CD4-positive, alpha-beta T cell treated with Interleukin-17A for 4 hours (primary cell): Measurements from ENCODE around the gene DGLUCY.
"Not testable (repeated sequence)": the region's sequence is repeated elsewhere in the genome, so short reads cannot be mapped to it uniquely, and the experiment has no call there.

Experiments used
- DNase-seq: peaks from one replicate; pipeline ENCODE4 v3.0.0-alpha.2; 2020; ENCODE audit warnings: mixed read lengths

Gene DGLUCY

DNA sequence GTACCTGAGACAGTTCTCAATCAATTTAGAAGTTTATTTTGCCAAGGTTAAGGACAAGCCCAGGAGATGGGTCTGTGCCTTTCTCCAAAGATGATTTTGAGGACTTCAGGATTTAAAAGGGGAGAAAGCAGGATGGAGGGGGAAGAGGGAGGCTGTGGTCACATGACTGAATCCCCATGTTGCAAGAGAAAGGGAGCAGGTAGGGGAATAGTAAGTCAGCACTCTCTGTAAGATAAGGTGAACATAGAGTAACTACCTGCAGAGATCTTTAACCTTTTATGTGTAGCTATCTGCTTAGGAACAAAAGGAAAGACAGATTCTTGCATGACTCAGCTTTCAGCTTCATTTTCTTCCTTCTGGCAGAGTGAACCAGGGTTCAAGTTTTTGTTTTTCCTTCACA is 25.9 kb downstream of the DGLUCY start:
- DNase-seq = no peak

DNA sequence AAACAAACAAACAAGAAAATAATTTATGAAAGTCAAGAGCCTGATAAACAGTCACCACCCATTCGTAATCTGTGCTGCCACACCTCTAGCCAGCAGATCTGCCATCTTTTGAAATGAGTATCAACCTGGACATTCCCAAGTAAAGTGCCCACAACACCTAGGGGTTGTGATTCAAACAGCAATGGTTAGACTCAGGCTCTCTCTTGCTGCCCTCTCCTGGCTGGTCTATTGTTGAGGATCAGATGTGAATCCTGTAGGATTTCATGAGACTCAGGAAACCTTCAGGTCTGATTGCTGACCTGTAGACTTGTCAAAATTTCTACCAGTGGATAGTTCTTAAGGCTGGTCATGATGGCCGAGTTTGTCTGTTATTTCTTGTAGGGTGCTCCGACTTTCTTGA is 26.8 kb downstream of the DGLUCY start:
- peak; percentile 31 for DNase-seq

DNA sequence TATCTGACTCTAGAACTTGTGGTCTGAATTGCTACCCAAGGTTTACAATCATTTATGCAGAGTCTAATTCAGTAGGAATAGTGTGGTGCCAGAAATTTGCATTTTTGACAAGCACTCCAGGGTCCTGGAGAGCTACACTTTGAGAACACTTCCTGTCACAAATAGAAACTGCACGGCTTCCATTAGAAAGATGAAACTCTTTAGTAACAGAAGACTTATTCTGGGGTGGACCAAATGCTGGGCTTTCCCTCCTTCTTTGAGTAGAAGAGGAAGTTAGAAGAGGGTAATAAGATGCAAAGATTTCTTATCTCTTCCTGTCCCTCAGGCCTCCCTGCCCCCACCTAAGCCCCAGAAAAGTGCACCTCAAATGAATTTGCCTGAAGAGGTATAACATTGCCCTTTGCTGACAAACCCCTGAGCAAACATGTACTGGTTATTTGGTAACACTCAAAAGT is 28.4 kb downstream of the DGLUCY start:
- DNase-seq = peak; percentile 14

DNA sequence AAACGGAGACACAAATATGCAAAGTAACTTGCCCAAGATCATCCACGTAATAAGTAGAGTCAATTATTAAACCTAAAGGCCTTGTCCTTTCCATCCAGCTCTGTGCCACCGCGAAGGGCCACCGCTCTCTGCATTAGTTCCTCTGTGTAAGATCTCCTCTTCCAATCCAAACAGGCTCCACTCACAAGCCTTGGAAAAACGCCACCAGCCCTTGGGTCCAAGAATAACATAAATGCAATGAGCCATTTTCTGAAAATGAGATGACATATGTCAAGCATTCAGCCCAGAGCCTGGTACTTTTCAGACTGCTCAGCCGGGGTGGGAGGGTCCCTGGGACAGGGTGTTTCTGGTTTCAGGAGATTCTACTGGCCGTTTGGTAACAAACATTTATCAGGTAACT is 30.0 kb downstream of the DGLUCY start:
- no peak for DNase-seq

DNA sequence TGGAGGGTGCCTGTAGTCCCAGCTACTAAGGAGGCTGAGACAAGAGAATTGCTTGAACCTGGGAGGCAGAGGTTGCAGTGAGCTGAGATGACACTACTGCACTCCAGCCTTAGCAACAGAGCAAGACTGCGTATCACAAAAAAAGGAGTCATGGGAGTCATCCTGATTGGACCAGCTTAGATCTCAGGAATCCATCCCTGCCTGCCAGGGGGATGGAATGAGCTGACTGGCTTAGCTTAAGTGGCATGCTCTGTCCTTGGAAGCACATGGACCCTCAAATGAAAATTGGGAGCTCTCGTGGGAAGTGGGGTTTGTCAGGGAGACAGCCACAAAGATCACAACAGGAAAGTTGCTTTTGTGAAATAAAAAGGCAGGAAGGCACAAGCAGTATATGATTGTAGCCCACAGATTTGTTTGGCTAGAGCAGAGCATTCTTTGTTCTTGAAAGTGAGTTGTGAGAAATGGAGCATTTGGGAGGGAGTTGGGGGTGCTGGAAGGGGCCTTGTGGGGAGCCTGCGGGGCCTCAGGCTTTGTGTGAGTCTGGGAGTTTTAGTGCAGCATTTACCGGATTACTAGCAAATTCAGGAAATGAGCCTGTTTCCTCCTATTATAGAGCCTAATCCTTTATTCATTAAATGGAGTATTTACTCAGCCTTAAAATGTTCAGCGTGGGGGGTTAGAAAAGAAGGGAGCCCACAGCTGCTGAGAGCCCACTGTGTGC is 30.7 kb downstream of the DGLUCY start:
- DNase-seq = no peak

DNA sequence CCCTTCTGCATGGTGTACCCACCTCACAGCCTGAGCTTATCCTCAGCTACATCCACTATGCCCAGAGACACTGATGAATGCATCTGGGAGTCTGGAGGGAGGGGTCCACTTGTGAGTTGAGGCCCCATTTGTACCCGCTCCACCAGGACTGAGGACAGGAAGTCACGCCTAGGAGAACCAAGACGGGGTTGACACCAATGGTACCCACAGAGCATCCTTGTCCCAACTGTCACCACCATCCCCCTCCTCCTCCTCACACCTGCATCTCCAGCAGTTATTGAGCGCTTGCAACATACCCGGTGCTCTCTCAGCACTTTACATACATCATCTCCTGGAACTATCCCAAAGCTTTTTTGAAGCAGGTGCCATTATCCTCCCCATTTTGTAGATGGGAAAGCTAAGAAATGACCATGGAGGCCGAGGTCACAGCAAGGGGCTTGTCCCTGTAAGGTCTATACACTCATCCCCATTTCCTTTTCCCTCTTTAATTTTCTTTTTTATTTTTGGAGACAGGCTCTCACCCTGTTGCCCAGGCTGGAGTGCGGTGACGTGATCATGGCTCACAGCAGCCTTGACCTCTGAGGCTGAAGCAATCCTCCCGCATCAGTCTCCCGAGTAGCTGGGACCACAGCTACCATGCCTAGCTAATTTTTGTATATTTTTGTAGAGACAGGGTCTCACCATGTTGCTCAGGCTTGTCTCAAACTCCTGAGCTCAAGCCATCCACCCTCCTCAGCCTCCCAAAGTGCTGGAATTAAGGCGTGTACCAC is 31.7 kb downstream of the DGLUCY start:
- DNase-seq = no peak

DNA sequence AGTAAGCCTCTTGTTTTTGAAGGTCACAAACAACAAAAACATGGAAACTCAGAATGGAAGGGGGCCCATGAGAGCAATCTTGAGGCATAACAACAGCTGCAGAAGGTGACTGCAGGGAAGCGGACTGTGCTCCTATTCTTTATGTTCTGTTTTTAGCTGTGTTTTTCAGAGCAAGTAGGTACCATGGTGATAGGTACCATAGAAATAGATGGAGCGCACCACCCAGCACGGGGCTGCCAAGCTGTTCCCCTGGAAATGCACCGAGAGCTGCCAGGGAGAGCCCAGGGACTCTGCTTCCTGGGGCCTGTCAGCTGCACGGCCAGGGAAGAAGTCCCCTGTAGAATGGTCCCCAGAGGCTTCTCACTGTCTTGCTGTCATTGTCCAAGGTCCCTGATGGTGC is 32.8 kb downstream of the DGLUCY start:
- no peak for DNase-seq

DNA sequence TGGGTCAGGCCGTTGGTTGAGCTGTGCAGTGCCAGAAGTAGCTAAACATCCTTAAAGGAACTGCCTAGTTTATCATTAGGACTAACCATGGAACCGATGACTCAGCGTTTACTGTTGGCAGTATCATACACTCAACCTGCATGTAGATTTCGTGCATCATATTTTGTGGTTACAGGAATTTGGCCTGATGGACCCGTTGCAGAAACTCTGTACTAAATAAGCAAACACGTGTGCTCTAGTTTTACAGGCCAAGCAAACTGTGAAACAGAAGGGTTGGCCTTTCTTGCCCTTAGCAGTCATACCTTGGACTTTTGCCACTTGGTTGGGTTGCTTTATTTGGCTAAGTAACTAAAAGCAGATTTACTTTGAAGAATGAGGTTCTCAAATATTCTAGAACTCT is 35.6 kb downstream of the DGLUCY start:
- DNase-seq = no peak

DNA sequence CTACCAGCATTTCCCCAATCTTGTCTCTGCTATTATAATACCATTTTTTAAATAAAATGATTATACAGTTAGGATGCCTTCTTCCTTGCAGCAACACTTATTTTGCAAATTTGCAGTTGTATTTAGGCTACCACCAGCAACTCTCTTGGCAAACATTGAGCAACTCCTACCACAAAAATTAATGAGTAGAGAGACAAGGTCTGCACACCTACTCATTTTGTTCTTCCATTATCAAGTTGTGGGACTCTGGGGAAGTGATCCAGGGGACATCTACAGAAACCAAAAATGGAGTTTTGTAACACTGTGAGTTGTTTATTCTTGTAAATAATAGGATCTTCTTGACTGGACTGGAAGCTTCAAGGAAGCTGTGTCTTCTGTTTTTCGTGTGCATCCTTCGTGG is 38.6 kb downstream of the DGLUCY start:
- DNase-seq = no peak

DNA sequence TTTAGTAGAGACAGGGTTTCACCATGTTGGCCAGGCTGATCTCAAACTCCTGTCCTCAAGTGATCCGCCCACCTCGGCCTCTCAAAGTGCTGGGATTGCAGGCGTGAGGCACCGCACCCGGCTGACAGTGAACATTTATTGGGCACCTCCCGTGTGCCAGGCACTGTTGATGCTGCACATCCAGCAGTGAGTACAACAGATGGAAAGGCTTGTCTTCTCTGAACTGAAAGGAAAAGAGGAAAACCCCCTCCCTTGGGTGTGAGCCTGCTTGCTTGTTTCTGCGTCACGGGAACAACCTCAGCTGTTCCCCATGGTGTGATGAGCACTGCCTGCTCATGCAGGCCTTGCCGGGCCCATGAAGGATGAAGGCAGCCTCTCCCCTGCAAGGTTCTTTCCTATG is 39.5 kb downstream of the DGLUCY start:
- DNase-seq = no peak

DNA sequence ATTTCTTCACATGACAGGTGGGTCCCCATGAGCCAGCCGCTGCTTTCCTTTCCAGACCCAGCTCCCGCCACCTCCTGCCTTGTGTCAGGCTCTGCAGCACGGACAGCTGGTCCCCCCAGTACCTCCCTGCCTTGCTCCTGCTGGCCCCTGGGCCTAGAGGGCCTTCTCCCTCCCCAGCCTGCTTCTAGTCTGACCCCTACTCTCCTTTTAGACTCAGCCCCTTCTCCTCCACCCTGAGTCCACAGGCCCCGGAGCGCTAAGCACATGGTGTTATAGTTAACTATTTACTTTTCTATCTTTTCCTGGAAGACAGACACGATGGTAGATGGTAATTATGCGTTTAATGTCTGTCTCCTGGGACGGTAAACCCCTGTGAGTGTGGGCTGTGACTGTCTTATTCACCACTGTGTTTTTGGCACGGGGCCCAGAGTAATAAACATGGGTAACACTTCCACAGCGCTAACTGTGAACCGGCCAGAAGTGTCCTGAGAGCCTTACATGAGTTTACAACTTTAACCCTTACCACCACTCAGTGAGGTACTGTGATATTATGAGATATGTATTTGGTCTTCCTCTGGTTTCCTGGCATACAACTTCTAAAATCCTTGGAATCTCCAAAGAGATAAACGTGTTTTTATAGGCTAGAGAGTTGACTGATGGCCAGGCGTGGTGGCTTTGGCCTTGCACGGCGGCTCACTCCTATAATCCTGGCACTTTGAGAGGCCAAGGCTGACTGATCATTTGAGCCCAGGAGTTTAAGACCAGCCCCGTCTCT is 41.2 kb downstream of the DGLUCY start:
- DNase-seq = peak; percentile 35

DNA sequence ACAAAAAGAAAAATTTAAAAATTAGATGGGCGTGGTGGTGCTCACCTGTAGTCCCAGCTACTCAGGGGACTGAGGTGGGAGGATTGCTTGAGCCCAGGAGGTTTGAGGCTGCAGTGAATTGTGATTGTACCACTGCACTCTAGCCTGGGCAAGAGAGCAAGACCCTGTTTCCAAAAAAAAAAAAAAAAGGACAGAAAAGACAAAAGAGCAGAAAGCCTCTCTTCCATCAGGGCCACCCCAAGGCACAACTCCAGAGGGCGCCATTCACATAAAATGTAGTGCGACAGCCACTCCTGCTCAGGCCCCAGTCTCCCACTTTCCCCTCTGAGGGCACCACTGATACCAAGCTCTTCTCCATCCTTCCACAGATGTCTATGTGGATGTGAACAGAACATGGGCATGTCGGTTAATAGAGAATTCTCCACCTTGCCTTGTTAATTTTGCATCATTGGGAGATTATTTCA is 41.8 kb downstream of the DGLUCY start:
- no peak for DNase-seq

DNA sequence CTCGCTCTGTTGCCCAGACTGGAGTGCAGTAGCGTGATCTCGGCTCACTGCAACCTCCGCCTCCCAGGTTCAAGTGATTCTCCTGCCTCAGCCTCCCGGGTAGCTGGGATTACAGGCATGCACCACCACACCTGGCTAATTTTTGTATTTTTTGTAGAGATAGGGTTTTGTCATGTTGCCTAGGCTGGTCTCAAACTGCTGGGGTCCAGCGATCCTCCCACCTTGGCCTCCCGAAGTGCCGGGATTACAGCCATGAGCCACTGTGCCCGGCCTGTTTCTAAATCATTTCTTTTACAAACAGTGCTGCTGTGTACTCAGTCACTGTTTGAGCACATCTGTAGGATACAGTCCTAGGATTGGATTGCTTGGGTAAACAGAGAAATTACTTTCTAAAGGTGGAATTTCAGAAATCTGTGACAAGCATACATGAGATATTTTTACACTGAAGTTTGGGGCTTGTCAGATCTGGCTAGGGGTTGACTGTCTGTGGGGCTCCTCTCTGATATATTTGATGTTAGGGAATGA is 42.3 kb downstream of the DGLUCY start:
- DNase-seq = not testable (repeated sequence)

DNA sequence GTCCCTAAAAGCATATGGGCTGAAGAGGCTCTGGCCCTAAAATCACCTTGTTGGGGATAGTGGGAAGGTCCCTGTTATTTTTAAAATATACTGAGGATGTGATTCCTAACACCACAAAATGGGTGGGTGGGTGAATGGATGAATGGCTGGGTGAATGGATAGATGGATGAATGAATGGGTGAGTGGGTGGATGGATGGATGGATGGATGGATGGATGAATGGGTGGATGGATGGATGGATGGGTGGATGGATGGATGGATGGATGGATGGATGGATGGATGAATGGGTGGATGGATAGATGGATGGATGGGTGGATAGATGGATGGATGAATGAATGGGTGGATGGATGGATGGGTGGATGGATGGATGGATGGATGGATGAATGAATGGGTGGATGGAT is 43.0 kb downstream of the DGLUCY start:
- DNase-seq = not testable (repeated sequence)

DNA sequence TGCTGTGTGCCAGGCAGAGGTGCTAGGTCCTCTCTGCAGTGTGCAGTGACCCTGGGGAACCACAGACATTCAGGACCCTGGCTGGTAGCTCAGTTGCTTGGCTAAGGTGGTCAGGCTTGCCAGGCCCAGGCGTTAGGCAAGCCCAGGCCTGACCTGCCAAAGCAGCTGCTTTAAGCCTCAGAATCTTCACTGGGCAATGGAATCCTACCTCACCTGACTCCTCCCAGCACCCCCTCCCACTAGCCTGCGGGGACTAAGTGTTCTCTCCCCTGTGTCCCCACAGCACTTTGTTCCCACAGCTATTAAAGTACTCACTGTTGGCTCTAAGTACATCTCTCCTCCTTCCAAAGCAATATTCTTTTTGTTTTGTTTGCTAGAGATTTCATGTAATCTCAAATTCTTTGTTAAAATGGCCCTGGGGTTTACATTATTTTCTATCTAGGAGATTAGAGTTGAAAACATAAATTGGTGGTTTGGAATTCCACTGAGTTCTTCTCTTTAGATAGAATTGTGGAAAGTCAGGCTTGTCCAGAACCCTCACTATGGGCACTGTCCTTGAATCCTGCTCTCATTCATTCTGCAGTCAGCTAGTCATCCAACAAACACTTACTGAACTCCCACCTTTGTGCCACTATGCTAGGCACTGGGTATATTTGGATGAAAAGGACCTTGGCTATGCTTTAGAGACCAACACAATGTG is 44.4 kb downstream of the DGLUCY start:
- DNase-seq = no peak

DNA sequence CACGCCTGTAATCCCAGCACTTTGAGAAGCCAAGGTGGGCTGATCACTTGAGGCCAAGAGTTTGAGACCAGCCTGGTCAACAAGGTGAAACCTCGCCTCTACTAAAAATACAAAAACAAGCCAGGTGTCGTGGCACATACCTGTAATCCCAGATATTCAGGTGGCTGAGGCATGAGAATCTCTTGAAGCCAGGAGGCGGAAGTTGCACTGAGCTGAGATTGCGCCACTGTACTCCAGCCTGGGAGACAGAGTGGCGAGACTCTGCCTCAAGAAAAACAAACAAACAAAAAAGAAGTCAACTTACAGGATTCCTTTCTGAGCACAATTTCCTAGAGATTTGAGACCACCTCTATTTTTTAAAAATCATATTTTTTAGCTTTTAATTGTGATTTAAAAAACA is 45.3 kb downstream of the DGLUCY start:
- no peak for DNase-seq

DNA sequence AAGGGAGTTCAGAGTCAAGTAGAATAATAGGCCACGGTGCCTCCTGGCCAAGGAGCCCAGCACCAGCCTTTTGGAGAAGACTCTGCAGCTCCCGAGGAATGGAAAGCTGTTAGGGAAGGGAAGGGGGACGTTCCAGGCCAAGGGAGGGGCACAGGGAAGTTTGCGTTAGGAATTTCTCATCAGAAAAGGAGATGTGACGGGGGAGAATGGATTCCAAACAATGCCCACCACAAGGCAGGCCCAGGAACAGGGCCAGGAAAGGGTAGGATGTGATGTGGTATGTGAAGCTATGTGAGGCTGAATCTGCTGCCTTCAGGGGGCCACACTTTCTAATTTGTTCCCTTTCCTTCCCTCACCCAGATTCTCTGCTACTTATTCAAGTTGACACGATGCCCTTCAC is 46.0 kb downstream of the DGLUCY start:
- no peak for DNase-seq

DNA sequence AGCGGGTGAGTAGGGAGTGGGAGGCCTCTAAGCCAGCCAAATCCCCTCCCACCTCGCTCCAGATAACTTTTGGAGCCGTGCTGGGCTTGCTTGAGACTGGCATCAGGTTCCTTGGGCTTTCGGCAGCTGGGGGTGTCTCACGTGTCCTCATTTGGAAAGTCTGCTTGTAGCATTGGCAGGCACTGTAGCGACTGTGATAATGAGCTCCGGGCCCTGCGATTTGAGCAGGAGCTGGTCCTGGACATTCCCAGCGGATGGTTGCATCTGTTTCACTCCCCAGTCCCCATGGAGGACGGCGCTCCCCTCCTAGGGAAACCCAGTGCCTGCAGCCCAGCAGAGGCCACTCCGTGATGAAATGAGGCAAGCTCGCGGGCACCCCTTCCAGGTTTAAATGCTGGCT is 49.4 kb downstream of the DGLUCY start:
- DNase-seq = no peak

DNA sequence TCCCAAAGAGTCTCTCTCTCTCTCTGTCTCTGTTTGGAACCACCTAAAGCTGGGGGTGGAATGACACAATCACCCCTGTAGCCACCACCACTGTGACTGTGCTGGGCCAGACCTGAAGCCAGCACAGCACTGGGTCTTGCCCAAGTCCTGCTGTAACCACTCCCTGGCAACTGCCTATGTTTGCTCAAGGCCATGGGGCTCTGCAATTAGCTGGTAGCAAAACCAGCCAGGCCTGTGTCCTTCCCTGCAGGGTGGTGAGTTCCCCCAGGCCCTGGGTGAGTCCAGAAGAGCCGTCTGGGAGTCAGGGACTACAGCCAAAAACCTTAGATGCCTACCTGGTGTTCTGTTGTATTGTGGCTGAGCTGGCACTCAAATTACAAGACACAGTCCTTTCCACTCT is 50.8 kb downstream of the DGLUCY start:
- DNase-seq = no peak

DNA sequence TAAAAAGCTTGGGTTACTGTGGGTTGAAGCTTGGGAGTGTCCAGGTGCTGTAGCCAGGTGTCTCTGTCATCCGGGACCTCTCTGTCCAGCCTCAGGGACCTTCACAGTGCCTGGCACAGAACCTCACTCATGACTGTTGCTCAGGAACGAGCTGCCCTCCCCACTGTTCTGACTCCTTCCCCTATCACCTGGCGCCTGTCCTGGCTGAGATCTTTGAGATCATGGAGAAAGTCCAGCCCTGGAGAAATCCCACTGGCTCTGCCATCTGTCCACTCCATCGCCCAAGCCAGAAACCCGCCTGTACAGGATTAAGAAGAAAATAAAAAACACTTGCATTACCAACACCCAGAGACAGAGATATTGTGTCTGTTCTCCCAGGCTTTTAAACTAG is 53.5 kb downstream of the DGLUCY start:
- DNase-seq = no peak

DNA sequence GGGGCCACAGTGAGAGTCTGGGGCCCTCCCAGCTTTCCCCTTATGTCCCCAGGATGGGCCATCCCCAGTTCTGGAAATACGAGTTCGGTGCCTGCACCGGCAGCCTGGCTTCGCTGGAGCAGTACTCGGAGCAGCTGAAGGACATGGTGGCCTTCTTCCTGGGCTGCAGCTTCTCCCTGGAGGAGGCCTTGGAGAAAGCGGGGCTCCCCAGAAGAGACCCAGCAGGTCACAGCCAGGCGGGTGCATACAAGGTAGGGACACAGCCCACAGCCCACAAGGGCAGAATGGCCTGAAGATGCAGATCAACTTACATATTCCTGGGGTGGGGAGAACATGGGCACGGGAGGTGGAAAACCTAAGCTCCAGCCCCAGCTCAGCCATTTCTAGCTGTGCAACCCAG is 56.1 kb downstream of the DGLUCY start:
- no peak for DNase-seq

DNA sequence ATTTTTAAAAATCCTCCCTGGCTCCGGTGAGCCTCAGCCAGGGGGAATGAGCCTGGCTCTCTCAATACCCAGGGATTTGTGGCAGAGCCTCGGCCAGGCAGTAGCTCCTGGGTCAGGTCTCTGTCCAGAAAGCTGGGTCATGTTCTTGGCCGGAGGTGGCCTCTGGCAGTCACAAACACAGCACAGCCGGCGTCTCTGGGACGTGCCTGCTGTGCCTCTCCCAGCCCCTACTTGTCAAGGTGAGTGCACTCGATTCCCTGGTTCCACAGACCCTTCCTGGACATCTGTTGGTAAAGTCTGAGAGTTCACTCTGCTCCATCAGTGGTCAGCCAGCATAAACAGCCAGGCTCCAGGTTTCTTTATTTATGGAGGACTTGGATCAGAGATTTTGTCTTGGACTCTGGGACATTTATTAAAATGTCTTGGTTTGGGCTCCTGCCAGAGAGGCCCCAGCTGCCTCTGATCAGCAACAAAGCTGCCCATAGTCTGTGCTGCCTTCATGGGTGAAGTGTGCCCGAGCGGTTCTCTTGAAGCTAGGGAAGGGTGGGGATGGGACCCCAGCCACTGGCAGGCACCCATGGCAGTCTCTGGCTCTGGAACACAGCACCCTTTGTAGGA is 56.7 kb downstream of the DGLUCY start:
- no peak for DNase-seq
